GM19240 (cell line): ENCODE results near the gene TCF15.
"Not testable (repeated sequence)": the region's sequence is repeated elsewhere in the genome, so short reads cannot be mapped to it uniquely, and the experiment has no call there.

ENCODE experiments used
- DNase-seq: peaks from one replicate; pipeline ENCODE4 v3.0.0; 2011; ENCODE audit warnings: low spot score; ENCODE audit not compliant: insufficient read length

The TCF15 gene

DNA sequence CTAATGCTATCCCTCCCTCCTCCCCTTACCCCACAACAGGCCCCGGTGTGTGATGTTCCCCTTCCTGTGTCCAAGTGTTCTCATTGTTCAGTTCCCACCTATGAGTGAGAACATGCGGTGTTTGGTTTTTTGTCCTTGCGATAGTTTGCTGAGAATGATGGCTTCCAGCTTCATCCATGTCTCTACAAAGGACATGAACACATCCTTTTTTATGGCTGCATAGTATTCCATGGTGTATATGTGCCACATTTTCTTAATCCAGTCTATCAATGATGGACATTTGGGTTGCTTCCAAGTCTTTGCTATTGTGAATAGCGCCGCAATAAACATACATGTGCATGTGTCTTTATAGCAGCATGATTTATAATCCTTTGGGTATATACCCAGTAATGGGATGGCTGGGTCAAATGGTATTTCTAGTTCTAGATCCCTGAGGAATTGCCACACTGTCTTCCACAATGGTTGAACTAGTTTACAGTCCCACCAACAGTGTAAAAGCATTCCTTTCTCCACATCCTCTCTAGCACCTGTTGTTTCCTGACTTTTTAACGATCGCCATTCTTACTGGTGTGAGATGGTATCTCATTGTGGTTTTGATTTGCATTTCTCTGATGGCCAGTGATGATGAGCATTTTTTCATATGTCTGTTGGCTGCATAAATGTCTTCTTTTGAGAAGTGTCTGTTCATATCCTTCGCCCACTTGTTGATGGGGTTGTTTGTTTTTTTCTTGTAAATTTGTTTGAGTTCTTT lies 31.0 kb downstream of the TCF15 start:
- DNase-seq: not testable (repeated sequence)

- DNase-seq: no peak
Observed at GRCh38 chr20:577167-577791, 32.8 kb downstream of the TCF15 start.

DNA sequence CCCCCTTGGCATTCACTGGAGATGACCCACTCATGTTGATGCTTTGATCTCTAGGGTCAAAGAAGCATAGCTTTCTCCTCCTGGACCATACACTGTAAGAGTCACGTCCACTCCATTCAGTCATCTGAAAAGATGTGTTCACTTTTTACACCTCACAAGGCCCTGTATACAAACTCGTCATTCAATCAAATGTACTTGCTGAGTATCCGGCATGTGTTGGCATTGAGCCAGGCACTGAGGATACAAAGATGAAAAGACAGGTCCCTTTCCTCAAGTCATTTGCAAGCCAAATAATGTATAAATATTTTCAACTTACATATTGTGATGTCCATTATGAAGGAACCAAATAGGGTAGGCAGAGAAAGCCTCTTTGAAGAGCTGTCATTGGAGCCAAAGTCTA lies 34.0 kb downstream of the TCF15 start:
- DNase-seq: no peak

- DNase-seq: no peak
Observed at GRCh38 chr20:575230-575629, 34.9 kb downstream of the TCF15 start.

- no peak for DNase-seq
Observed at GRCh38 chr20:574297-574942, 35.7 kb downstream of the TCF15 start.

DNA sequence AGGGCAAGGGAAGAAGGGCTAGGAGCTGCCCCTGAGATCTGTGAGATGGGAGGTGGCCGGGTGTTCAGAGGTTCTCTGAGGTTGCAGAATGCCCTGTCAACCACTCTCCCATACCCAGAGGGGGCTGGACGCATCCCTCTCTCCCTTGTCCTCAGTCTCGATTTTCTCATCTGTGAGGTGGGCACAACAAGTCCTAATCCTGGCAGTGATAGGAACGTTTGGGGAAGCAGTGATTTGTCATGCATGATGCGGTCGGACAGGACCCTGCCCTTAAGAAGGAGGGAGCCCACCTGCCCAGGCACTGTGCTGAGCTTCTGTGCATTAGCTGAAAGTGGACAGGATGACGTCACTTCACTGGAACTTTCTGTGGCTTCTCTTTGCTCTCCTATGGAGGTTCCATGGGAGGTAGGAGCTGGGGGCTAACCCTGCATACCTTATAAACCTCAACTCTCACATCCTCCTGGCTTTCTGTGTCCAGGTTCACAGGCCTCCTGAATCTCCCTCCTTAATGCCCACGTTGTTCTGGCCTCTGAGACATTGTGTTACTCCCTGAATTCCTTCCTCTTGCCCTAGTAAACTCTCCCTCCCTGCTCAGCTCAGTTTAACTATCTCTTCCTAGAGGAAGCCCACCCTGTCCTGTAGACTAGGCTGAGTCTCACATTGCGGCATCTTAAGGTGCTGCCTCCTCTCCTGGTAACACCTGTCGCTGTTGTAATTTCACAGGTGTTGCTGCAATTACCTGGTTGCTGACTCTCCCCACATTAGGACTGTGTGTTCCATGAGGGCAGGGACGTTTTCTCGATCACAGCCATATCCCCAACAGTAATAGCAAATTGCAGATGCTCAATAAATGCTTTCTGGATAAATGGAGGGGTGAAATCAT lies 36.5 kb downstream of the TCF15 start:
- no peak for DNase-seq

GRCh38 chr20:572727-573126 lies 37.4 kb downstream of the TCF15 start:
- no peak for DNase-seq

DNA sequence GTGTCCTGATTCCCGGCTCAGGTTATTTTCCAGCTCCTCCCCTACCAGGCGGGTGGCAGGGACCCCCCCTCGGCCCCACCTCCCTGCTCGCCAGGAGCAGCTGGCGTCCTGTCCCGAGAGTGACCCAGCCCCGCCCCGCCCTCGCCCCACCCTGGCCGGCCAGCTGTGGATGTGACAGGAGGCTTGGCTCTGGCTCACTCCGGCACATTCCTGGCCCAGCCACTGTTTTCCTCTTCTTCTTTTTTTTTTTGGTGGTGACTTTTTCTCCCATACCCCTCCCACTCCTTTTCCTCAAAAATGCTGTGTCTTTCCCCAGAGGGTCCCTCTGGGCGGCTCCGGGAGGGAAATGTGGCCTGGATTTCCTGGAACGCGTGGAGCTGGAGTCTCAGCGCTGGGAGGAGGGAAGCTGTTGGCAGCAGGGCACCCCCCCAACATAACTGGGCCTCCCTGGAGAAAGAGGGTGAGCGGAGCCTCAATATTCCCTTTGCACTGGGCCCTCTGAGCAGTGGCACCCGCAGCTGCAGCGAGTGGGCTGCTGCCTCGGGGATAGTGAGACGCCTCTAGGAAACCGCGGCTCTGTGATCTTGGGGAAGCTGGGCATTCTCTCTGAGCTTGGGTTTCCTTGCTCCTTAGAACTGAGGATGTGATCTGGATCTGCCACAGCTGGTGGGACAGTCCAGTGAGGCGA lies 38.2 kb downstream of the TCF15 start:
- DNase-seq: no peak

GRCh38 chr20:568673-569415 lies 41.3 kb downstream of the TCF15 start:
- DNase-seq: no peak

DNA sequence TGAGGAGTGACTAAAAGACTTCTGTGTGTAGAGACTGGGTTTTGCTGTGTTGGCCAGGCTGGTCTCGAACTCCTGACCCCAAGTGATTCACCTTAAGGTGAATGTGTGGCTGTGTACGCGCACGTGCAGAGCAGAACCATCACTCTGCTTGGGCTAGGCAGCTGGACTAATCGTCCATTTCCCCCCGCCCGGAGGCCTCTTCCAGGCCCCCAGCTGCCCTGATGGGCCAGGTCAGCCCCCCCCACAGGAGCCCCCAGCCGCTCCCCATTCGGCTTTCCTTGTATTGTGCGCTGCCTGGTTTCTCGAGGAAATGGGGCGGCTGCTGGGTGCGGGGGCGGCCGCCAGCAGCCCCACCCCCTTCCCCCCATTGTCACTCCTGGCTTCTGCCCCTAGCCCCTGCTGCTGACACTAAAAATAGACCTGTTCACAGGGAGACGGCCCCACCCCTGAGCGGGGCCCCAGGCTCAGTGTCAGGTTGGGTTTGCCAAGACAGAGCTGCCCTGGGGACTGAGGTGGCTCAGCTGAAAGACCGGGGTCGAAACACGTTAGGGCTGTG lies 41.9 kb downstream of the TCF15 start:
- DNase-seq: no peak

- no peak for DNase-seq
Observed at GRCh38 chr20:564192-564591, 45.9 kb downstream of the TCF15 start.

DNA sequence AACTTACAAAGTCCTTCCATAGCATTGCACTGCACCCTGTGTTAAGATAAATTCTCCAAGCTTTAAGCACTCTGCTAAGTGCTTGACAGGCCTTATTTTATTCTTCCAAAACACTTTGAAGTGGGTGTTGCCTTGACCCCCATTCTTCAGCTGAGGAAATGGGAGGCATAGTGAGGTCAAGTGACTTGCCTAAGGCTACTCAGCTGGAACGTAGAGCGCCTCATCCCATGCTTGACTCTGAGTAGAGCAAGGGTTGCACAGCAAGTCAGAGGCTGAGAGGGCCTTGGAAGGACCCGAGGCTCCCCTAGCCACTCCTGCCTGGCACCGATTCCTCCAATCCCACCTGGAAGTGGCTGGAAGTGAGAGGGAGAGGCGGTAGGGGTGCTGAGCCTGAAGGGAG lies 46.9 kb downstream of the TCF15 start:
- DNase-seq: no peak

GRCh38 chr20:562232-562897 lies 47.7 kb downstream of the TCF15 start:
- DNase-seq: no peak

- DNase-seq: peak; percentile 58
Observed at GRCh38 chr20:561437-562231, 48.5 kb downstream of the TCF15 start.

- no peak for DNase-seq
Observed at GRCh38 chr20:560680-561079, 49.4 kb downstream of the TCF15 start.

- DNase-seq: no peak
Observed at GRCh38 chr20:558117-558516, 52.0 kb downstream of the TCF15 start.

DNA sequence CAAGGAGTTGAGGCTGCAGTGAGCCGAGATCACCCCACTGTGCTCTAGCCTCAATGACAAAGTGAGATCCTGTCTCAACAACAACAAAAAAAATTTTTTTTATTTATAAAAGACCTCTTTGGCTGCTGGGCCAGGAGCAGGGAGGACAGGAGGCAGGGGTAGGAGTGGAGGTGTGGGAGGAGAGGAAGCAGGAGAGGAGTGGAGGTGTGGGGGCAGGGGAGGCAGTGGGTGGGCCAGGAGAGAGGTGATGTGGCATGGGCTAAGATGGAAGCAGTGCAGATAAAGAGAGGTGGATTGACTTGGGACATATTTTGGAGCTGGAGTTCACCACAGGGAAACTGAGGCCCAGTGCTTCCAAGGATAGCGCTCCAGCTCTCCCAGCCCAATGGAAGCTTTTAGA lies 53.1 kb downstream of the TCF15 start:
- no peak for DNase-seq

- DNase-seq: no peak
Observed at GRCh38 chr20:555976-556385, 54.1 kb downstream of the TCF15 start.
